H1 (cell line): ENCODE results near the gene ZNF879. TPM values are rescaled to one million over a fixed set of nuclear protein-coding genes. Genes with fewer than 3 reads are reported as not detected.

ENCODE experiments used
- FOSL1 ChIP-seq: IDR thresholded peaks from 2 replicates; pipeline ENCODE4 v1.6.1; 2011; ENCODE audit warnings: mild to moderate bottlenecking, low read depth, low read length, moderate library complexity; ENCODE audit not compliant: insufficient read depth
- HDAC2 ChIP-seq, 2 experiments: fragments of 300-600 bp in 1 of 2; sonication (generic) in 1 of 2; IDR thresholded peaks; 2 replicates each; pipeline ENCODE4 v1.6.1; 2011 to 2012; ENCODE audit warnings: low read depth in 2 of 2, low read length in 2 of 2, mild to moderate bottlenecking in 2 of 2, moderate library complexity in 2 of 2, borderline replicate concordance in 1 of 2, inconsistent platforms in 1 of 2
- RBBP5 ChIP-seq: IDR thresholded peaks from 2 replicates; pipeline ENCODE4 v1.7.1; 2012; ENCODE audit warnings: low read depth, mild to moderate bottlenecking, inconsistent platforms, low read length, moderate library complexity, borderline replicate concordance
- polyA plus RNA-seq, 7 experiments: library from polyadenylated mRNA; depleted of rRNA in 3 of 7; stranded (reverse) in 5 of 7; unstranded in 2 of 7; fragments of >200 nt in 5 of 7; fragments of 200-250 nt in 2 of 7; gene quantifications; 1 replicate in 5 of 7; 2 replicates in 1 of 7; 4 replicates in 1 of 7; pipeline versions ENCODE4 v1.2.1 to v1.2.3, GENCODE V29; 2011 to 2013; ENCODE audit warnings: missing spikeins in 2 of 7, mixed read lengths in 2 of 7
- total RNA-seq: library from RNA; stranded (reverse); fragmentation: NEBNext Ultra II Directional; extraction: Animal tissue kit (Norgen Biotek cat#: 25700); gene quantifications from 2 replicates; pipeline ENCODE4 v1.2.1, GENCODE V29; 2021
- TF ChIP-seq, protein P1 (sequence below): fragments of 300-600 bp; sonication (generic); IDR thresholded peaks from 2 replicates; pipeline ENCODE4 v1.7.1; 2012; ENCODE audit warnings: low read length, moderate library complexity, mild to moderate bottlenecking, inconsistent platforms; ENCODE audit not compliant: insufficient replicate concordance

The ZNF879 gene
- total and polyA plus RNA-seq, 2 of the 8 experiments (the other 6 are each of a cell fraction or from before 2014, with no cell fraction given), result 2.2 to 3.1 TPM

GRCh38 chr5:179061025-179061424 is 37.4 kb downstream of the ZNF879 start (continued):
- TF ChIP-seq, protein P1, sequence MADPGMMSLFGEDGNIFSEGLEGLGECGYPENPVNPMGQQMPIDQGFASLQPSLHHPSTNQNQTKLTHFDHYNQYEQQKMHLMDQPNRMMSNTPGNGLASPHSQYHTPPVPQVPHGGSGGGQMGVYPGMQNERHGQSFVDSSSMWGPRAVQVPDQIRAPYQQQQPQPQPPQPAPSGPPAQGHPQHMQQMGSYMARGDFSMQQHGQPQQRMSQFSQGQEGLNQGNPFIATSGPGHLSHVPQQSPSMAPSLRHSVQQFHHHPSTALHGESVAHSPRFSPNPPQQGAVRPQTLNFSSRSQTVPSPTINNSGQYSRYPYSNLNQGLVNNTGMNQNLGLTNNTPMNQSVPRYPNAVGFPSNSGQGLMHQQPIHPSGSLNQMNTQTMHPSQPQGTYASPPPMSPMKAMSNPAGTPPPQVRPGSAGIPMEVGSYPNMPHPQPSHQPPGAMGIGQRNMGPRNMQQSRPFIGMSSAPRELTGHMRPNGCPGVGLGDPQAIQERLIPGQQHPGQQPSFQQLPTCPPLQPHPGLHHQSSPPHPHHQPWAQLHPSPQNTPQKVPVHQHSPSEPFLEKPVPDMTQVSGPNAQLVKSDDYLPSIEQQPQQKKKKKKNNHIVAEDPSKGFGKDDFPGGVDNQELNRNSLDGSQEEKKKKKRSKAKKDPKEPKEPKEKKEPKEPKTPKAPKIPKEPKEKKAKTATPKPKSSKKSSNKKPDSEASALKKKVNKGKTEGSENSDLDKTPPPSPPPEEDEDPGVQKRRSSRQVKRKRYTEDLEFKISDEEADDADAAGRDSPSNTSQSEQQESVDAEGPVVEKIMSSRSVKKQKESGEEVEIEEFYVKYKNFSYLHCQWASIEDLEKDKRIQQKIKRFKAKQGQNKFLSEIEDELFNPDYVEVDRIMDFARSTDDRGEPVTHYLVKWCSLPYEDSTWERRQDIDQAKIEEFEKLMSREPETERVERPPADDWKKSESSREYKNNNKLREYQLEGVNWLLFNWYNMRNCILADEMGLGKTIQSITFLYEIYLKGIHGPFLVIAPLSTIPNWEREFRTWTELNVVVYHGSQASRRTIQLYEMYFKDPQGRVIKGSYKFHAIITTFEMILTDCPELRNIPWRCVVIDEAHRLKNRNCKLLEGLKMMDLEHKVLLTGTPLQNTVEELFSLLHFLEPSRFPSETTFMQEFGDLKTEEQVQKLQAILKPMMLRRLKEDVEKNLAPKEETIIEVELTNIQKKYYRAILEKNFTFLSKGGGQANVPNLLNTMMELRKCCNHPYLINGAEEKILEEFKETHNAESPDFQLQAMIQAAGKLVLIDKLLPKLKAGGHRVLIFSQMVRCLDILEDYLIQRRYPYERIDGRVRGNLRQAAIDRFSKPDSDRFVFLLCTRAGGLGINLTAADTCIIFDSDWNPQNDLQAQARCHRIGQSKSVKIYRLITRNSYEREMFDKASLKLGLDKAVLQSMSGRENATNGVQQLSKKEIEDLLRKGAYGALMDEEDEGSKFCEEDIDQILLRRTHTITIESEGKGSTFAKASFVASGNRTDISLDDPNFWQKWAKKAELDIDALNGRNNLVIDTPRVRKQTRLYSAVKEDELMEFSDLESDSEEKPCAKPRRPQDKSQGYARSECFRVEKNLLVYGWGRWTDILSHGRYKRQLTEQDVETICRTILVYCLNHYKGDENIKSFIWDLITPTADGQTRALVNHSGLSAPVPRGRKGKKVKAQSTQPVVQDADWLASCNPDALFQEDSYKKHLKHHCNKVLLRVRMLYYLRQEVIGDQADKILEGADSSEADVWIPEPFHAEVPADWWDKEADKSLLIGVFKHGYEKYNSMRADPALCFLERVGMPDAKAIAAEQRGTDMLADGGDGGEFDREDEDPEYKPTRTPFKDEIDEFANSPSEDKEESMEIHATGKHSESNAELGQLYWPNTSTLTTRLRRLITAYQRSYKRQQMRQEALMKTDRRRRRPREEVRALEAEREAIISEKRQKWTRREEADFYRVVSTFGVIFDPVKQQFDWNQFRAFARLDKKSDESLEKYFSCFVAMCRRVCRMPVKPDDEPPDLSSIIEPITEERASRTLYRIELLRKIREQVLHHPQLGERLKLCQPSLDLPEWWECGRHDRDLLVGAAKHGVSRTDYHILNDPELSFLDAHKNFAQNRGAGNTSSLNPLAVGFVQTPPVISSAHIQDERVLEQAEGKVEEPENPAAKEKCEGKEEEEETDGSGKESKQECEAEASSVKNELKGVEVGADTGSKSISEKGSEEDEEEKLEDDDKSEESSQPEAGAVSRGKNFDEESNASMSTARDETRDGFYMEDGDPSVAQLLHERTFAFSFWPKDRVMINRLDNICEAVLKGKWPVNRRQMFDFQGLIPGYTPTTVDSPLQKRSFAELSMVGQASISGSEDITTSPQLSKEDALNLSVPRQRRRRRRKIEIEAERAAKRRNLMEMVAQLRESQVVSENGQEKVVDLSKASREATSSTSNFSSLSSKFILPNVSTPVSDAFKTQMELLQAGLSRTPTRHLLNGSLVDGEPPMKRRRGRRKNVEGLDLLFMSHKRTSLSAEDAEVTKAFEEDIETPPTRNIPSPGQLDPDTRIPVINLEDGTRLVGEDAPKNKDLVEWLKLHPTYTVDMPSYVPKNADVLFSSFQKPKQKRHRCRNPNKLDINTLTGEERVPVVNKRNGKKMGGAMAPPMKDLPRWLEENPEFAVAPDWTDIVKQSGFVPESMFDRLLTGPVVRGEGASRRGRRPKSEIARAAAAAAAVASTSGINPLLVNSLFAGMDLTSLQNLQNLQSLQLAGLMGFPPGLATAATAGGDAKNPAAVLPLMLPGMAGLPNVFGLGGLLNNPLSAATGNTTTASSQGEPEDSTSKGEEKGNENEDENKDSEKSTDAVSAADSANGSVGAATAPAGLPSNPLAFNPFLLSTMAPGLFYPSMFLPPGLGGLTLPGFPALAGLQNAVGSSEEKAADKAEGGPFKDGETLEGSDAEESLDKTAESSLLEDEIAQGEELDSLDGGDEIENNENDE, result no peak
- TF ChIP-seq RBBP5 (no peak), HDAC2 (IDR thresholded peaks at IDR 0.05; ENCODE audit: borderline replicate concordance in 1 of 2, low read depth in 2 of 2, low read length in 2 of 2) (no peak), FOSL1 (no peak)
